Stimulated activated CD8-positive, alpha-beta memory T cell treated with anti-CD3 and anti-CD28 coated beads, Interleukin-7, amount 100 ng/mL, for 4 hours (primary cell): ENCODE results near the gene EDC3.
"Not testable (repeated sequence)": the region's sequence is repeated elsewhere in the genome, so short reads cannot be mapped to it uniquely, and the experiment has no call there.

Experiments
- DNase-seq, 2 donors: peaks; one replicate each; pipeline ENCODE4 v3.0.0-alpha.2; 2020; ENCODE audit warnings: low read depth in 2 of 2

The EDC3 gene

DNA sequence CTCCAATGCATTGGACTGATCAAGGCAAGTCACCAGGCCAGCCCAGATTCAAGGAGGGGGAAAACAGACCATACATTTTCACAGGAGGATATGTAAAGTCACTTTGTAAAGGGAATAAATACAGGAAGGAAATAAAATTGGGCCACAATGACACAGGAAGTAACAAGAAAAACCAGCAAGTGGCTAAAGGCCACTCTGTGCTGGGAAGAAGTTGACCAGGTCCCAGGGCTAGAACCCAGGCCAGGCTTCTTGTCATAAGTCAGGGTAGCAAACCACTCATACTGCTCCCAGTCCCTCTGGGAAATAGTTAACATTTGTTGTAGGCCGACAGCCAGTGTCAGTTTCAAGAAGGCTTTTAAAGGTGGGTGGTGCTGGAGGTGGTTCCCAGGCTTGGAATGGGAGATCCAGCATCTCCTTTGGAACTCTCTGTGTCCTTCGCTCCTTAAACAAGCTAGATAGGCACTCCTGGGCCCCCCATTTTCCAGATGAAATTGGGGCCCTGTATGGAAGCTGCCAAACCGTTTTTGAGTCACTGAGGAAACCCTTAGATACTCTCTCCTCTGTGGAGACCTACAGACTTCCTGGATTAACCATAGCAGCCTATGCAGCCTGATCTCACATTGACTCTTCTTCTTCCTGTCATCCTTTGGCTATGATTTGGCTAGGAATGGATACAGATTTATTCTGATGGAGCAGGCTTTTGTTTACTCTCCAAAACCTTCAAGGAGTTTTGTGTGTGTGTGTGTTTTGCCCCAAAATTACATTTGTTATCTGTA is 14.7 kb upstream of the EDC3 start:
- DNase-seq: no peak

DNA sequence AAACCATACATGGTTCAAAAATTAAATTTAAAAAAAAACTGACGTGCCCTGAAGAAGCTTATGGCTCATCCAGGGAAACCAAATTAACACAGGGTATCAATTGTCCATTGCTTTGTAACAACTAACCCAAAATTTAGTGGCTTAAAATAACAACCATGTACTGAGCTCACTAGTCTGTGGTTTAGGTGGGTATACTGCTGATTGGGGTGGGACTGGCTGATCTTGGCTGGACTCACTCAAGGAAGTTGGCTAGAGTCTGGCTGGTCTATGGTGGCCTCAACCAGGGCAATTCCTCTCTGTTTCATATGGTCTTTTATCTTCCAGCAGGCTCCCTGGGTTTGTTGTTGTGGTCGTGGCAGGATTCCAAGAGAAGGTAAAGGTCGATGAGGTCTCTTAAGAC is 14.1 kb upstream of the EDC3 start:
- DNase-seq: no peak

DNA sequence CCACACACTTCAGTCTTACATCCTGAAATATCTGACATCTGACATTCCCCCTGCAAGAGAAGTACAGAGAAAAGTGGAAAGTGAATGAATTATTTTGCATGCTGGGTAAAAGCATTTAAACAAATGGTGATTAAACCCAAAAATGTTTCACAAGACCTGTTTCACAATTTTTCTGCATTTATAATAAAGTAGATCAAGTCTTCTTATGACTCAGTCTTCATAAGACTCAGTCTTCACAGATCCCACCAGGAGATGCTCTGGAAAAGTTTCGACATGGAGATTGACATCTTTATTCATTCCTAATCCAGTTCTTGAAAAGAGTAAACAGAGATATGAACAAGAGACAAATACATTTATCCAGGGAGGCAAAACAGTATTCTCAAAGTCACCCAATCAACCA is 13.2 kb upstream of the EDC3 start:
- DNase-seq: no peak

DNA sequence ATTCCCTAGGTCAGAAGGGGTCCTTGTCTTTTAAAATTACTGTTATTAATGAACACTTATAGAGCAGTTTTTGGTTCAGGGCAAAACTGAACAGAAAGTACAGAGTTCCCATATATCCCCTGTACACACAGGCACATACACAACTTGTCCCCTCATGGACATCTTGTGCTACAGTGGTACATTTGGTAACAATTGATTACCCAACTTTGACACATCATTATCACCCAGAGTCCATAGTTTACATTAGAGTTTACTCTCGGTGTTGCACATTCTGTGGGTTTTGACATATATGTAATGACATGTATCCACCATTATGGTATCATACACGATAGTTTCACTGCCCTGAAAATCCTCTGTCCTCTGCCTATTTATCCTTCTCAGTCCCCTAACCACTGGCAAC is 984 bp upstream of the EDC3 start:
- DNase-seq: no peak

DNA sequence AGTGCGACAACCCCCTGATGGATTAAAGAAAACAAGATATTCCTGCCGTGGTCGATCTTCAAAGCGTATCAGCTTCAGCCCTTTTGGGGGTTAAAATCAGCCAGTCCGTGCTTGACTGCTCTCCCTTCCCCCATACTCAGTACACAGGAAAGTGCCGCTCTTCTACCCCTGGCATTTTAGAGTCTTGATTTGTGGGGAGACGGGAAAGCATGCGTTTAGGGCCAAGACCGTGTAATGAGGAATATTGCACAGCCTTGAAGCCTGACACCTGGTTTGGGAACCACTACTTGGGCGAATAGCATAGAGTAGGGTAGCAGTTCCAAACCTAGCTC is 540 bp upstream of the EDC3 start:
- DNase-seq: no peak

DNA sequence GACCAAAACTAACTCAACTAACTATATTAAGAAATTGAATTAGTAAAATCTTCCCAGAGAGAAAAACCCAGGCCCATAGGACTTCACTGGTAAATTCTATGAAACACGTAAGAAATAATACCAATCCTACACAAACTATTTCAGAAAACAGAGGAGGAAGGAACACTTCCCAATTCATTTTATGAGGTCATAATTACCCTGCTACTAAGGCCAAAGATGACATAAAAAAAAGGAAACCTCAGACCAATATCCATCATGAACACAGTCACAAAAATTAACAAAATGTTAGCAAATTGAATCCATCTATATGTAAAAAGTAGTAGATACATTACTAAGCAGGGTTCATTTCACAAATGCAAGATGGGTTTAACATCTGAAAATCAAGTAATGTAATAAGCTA is 3.5 kb downstream of the EDC3 start:
- DNase-seq: no peak

DNA sequence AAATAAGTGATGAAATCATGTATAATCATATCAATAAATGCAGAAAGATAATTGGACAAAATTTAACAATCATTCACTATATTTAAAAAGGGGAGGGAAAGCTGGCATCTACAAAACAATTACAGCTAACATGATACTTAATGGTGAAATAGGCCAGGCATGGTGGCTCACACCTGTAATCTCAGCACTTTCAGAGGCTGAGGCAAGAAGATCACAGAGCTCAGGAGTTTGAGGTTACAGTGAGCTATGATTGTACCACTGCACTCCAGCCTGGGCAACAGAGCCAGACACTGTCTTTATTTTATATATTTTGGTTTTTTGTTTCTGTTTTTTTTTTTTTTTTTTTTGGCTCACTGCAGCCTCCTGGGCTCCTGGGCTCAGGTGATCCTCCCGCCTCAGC is 12.1 kb downstream of the EDC3 start:
- no peak for DNase-seq

DNA sequence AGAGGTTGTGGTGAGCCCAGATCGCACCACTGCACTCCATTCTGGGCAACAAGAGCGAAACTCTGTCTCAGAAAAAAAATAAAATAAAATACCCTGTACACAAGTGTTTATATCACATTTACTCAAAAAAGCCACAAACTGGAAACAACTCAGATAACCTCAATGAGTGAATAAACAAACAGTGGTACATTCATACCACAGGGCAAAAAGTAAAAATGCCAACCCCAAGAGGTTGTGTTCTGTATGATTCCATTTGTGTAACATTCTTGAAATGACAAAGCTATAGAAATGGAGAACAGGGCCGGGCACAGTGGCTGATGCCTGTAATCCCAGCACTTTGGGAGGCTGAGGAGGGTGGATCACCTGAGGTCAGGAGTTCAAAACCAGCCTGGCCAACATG is 12.9 kb downstream of the EDC3 start:
- no peak for DNase-seq

DNA sequence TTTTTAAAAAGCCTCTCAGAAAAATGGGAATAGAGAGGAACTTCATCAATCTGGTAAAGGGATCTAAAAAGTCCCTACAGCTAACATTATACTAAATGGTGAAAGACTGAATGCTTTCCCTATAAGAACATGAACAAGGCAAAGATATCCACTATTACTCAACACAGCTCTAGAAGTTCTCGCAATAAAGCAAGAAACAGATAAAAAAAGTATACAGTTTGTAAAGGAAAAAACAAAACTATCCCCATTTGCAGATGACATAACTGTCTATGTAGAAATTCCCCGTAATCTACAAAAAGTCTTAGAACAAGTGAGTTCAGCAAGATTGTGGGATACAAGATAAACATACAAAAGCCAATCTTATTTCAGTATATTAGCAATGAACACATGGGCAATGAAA is 15.4 kb downstream of the EDC3 start:
- no peak for DNase-seq

DNA sequence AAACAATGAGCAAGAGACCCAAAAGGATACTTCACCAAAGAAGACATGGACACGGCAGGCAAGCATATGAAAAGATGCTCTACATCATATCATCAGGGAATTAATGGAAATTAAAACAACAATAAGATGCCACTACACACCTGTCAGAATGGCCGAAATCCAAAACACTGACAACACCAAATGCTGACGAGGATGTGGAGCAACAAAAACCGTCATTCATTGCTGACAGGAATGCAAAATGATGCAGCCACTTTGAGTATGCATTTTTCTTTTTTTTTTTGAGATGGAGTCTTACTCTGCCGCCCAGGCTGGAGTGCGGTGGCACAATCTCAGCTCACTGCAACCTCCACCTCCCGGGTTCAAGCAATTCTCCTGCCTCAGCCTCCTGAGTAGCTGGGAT is 19.0 kb downstream of the EDC3 start:
- no peak for DNase-seq

DNA sequence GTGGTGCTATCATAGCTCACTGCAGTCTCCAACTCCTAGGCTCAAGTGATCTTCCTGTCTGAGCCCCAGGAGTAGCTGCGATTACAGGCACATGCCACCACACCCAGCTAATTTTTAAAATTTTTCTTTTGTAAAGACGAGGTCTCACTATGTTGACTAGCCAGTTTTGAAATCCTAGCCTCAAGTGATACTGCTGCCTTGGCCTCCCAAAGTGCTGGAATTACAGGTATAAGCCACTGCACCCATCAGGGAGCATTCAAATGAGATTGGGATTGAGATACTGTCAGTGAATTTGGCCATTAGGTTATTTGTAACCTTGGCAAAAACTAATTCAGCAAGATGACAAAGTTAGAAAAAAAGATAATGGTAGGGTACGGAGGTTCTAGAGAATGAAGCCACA is 21.7 kb downstream of the EDC3 start:
- DNase-seq: no peak

DNA sequence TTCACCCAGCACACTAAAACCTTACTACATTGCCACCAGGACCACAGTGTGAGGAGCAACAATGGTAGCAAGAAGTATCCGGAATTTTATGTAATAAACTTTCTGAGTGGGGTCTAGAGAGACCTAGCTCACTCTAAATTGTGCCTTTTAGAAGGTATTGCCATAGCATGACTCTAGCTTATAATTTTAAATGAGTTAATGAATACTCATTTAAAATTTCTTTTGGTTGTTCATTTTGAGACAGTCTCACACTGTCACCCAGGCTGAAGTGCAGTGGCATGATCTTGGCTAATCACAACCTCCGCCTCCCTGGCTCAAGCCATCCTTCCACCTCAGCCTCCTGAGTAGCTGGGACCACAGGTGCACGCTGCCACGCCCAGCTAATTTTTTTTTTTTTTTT is 26.2 kb downstream of the EDC3 start:
- no peak for DNase-seq

DNA sequence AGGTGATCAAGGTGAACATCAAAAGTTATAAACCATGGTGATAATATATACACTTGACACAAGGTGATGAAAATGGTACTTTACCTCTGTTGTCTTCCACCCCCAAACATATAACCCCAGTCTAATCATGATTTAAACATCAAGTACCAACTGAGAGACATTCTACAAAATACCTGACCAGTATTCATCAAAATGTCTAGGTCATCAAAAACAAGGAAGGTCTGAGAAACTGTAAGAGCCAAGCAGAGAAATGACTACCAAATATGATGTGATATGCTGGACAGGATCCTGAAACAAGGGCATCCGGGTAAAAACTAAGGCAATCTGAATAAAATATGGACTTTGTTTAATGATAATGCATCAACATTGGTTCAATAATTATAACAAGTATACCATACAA is 27.8 kb downstream of the EDC3 start:
- DNase-seq: no peak

DNA sequence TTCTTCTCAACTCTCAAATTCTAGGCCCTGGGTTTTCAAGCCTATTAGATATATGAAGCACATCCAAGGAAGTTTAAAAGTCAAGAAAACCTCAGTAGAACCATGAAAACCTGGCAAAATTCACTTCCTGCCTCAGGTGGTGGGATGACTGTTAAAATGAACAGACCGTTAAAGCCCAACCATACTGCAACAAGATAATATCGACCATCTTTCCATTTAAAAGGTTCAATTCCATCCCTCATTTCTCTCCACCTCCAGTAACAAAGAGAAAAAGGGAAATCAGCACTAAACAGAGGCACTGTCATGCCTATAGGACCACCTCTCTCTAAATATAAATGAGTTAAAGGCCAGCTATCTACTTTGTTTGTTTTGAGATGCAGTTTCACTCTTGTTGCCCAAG is 31.2 kb downstream of the EDC3 start:
- no peak for DNase-seq

DNA sequence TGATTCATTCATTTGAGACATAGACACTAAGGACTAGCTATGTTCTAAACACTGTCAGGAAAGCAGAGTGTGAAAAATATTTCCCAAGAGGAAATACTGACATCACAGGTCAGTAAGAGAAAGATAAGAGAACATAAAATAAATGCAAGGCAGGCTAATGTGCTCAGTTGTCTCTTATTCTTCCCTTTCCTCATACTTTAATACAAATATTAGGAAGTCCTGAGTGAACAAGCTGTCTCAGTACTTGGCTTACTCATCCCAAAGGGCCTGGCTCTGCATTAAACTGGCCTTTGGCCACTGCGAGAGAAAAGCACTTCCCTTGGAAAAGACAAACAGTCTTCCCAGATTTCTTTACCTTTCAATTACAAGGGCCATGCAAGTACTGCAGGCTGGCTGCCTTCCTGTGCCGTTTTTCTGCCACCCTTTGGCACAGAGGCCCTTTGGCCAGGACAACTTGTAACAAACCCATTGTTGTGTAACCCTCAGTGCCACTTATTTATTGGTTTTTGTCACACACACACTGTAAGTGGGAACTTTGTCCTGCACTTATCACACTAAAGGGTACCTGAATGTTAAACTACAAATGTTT is 31.7 kb downstream of the EDC3 start:
- DNase-seq: no peak

DNA sequence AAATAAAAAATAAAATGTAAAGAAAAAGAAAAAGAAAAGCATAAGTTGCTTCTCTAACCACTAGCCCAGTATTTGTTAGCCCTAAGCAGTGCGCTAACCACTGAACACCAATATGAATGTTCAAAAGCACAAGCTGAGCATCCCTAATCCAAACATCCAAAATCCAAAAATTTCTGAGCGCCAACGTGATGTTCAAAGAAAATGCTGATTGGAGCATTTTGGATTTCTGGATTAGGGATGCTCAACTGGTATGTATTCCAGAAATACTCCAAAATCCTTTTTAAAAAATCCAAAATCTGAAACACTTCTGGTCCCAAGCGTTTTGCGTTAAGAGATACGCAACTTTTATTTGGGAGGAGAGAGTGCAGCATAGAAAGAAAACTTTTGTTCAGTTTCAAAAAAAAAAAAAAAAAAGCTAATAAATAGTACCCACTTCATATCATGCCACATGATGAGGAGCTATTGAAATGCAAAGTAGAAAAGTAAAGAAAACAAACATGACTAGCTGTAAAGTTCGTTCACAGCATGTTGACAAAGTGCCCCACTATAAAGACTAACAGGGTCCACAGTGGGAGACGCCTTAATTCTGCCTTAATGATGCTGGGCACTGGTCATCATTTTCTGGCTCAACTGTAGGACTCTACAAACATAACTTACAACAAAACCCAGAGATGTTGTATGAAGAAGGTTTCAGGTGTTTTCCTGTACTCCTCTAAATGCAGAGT is 32.4 kb downstream of the EDC3 start:
- no peak for DNase-seq

DNA sequence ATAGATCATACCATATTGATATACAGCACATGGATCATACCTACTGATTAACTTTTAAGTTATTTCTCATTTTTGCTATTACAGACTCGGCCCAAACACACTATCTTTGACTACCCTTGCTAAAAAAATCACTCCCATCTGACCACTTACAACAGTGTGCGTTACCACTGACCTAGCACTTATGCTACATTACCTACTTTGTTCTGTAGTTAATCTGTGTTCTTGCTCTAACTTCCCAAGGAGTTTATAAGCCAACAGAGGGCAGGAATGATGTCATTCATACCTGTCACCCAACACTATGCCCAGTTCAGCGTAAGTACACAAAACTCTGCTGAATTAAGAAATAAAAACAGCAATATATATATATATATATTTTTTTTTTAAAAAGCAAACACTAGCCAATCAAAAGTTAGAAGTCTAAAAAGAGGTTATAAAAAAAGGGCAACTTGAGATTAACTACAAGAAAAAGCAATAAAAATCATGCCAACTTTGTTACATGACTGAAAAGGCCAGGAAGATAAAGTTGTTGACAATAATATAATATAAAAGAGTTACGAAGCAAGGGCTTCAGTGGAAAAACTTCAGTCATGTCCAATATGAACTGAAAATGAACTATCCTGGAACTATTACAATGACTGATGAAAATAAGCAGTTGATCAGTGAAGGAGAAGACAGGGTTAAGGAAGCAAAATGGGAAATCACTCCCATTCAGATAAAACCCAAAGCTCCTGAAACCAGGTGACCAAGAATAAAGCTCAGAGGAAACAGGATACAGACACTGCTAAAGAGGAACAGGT is 33.6 kb downstream of the EDC3 start:
- no peak for DNase-seq

DNA sequence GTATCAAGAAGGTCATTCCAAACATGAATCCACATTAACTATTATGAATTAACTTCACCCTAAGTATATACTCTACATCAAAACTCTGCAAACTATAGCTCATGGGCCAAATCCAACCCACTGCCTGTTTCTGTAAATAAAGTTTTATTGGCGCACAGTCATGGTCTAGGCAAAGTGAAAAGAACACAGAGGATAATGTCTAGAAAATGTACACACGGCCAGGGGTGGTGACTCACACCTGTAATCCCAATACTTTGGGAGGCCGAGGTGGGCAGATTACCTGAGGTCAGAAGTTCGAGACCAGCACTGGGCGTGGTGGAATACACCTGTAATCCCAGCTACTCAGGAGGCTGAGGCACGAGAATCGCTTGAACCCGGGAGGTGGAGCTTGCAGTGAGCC is 34.5 kb downstream of the EDC3 start:
- DNase-seq: not testable (repeated sequence)

DNA sequence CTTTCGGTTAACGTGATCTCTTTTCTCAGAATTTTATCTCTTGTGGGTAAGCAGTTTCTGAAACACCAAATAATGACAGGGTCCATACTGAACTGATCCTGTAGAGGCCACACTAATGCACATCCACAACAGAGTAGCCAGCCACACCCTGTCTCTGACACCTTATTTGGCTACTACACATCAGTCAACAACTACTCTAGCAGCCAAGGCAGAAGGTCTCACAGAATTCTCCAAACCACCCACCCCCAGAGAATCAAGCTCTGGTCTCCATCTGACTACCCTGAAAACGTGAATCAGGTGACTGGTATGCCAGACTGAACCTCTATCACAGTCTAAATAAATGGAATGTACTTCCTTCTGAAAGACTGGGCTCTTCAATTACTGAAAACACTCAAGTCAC is 38.0 kb downstream of the EDC3 start:
- DNase-seq: no peak

DNA sequence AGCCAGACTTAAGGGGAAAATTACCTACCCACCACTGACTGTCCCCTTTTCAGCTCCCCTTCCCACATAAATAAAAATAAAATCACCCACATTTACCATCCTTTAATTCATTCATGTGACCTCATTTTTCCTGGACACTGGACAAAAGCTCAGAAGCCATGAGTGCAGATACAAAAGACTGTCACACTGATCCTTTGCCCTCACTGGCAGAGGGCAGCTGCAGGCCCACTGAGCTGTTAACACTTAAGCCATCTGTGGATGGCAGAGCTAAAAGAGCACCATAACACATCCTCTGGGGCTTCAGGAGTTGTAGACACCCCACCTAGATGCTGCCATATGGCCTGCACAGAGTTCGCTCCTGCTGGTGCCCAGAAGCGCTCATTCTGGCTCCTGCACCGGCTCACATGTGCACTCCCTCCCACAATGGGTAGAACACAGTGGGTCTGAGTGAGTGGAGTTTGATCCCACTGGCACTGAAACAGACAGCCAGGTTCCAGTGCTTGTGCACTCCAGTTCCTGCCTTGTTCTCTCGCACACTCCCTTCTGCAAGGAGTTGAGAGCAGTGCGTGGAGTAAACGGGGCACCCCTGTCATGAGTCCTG is 38.8 kb downstream of the EDC3 start:
- no peak for DNase-seq

DNA sequence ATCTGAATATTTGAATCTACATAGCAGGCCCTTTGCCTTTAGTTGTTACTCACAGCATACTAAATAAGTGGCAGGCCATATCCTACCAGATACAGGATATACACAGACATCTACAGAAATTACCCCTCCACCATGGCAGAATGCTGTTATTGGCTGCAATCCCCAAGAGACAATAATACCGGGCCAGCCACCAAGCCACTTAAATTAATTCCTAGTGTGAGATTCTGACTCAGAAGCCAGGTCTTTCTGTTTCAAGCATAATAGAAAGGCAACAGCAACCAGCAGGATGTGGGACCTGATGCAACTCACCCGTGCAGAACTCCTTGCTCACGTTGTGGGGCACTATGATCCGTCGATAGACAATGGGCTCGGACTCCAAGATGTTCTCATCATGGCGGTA is 40.4 kb downstream of the EDC3 start:
- no peak for DNase-seq

DNA sequence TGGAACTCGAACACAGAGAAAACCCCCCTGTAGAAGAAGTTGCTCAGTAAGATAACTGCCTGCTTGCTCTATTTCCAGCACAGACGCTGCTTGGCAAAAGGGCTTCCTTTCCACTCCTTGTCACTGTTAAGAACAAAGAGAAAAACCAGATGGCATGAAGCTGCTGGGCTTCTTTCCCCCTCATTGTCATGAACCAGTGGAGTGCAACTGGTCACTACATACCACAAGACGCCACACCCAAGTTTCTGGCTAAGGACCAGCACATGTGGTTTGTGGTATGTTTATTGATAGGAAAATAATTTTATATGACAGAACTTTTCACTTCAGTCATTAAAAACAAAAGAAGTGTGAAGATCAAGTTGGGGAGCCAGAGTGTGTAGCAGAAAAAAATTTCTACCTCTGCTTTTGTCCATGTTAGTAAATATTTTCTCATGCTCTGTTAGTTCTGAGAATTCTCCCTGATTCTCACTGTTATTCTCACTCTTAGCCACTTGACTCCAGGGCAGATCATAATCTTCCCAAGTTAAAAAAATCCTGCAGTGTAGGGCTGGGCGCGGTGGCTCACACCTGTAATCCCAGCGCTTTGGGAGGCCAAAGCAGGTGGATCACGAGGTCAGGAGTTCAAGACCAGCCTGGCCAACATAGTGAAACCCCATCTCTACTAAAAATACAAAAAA is 42.3 kb downstream of the EDC3 start:
- no peak for DNase-seq
